ENCODE data around the gene UAP1L1. TPM values are rescaled to one million over a fixed set of nuclear protein-coding genes. Genes with fewer than 3 reads are reported as not detected.

Gene UAP1L1
- total RNA-seq, 2 donors from 2014 or later = 9.0 to 13.0 TPM

- Histone ChIP-seq H3K36me3 (no peaks in the 10 kb centered on the region), H3K27ac (no peak overlapping the region), H3K9ac (ENCODE audit: low read depth in 2 of 2, low read length in 2 of 2) (no peak overlapping the region), H3K4me1 (peaks cover 26% of the 10 kb centered on the region), H3K9me3 (no peaks in the 10 kb centered on the region), H3K27me3 (peaks cover 27% of the 10 kb centered on the region), H3K4me3 (no peak overlapping the region)
- no peak for TF ChIP-seq CTCF (IDR thresholded peaks at IDR 0.05)
- intact Hi-C loops (cut with DNase I) = loop anchor here (2.0 kb wide), 1 partner anchor 18 kb away; no protein-coding TSS in a partner anchor
- no peak for DNase-seq
These were observed 28.4 kb upstream of the UAP1L1 start for GRCh38 chr9:137048655-137049543.

DNA sequence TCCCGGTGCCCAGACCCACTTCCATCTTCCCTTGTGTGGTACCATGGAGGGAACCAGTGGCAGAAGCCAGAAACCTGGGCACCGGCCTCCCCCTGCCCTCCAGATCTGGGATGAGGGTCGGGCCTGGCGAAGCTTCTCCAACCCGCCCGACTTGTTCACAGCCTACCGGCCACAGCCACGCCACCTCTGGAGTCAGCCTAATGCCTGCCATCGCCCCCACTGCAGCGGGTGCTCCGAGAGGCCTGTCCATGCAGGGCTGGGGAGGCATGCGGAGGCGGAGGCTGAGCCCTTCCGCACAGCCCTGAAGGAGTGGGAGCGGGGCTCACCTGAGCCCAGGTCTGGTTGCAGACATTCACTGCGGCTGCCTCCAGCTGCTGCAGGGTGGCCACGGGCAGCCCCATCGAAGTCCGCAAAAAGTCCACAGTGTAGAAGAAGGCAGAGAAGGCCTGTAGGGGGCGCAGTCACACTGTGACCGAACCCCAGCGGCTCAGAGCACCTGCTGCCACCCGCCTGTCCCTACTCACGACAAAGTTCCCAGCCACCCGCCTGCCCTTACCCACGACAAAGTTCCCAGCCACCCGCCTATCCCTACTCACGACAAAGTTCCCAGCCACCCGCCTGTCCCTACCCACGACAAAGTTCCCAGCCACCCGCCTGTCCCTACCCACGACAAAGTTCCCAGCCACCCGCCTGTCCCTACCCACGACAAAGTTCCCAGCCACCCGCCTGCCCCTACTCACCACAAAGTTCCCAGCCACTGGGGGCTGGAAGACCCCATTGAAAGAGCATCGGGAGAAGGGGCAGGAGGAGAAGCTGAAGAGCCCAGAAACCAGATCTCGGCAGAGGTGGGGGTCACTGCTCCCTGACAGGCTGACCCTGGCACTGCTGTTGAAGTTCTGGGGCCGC lies 27.5 kb upstream of the UAP1L1 start:
- Histone ChIP-seq H3K27me3 (peaks cover 27% of the 10 kb centered on the region), H3K9ac (ENCODE audit: low read depth in 2 of 2, low read length in 2 of 2) (no peak overlapping the region), H3K27ac (no peak overlapping the region), H3K9me3 (no peaks in the 10 kb centered on the region), H3K4me1 (peaks cover 26% of the 10 kb centered on the region), H3K4me3 (no peak overlapping the region), H3K36me3 (no peaks in the 10 kb centered on the region)
- TF ChIP-seq CTCF (IDR thresholded peaks at IDR 0.05) = peak; percentile 41
- DNase-seq = peak; percentile 77
- intact Hi-C loops (cut with DNase I) = loop anchor here (2.0 kb wide), 1 partner anchor 17 kb away; no protein-coding TSS in a partner anchor

GRCh38 chr9:137050570-137050969 lies 26.7 kb upstream of the UAP1L1 start:
- H3K27me3 ChIP-seq = peaks cover 27% of the 10 kb centered on the region
- TF ChIP-seq CTCF (IDR thresholded peaks at IDR 0.05) = no peak
- H3K36me3 ChIP-seq = no peaks in the 10 kb centered on the region
- H3K27ac ChIP-seq = no peak overlapping the region
- intact Hi-C loops (cut with DNase I) = no loop called here
- no peaks in the 10 kb centered on the region for H3K9me3 ChIP-seq
- H3K4me3 ChIP-seq = no peak overlapping the region
- H3K9ac ChIP-seq (ENCODE audit: low read depth in 2 of 2, low read length in 2 of 2) = no peak overlapping the region
- DNase-seq = no peak
- peaks cover 29% of the 10 kb centered on the region for H3K4me1 ChIP-seq

DNA sequence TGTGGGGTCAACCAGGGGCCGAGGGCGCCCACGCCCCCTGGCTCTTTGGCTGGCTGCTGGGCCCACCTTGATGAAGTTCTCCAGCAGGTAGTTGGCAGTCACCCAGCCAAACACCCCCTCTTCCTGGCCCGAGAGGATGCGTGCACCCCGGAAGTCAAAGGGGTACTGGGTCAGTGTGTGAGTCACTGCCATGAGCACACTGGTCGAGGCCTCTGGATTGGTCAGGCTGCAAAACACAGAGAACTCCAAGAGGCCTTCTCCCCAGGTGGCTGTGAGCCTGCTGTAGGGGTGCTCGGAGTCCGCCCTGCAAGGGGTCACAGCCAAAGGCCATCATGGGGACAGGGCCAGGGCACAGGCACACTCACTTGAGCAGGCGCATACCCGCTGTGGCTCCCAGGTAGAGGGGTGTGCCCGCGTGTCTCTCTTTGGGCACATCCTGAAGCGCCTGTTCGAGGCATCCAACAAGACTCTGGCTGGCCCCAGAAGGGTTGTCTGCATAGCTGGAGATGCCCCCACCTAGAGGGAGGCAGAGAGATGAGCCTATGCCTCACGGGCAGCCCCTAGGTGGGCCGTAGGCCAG lies 26.1 kb upstream of the UAP1L1 start:
- DNase-seq = no peak
- Histone ChIP-seq H3K9me3 (no peaks in the 10 kb centered on the region), H3K27ac (no peak overlapping the region), H3K36me3 (no peaks in the 10 kb centered on the region), H3K27me3 (peaks cover 27% of the 10 kb centered on the region), H3K4me1 (peaks cover 30% of the 10 kb centered on the region), H3K9ac (ENCODE audit: low read depth in 2 of 2, low read length in 2 of 2) (no peak overlapping the region), H3K4me3 (no peak overlapping the region)
- intact Hi-C loops (cut with DNase I) = no loop called here
- no peak for TF ChIP-seq CTCF (IDR thresholded peaks at IDR 0.05)

DNA sequence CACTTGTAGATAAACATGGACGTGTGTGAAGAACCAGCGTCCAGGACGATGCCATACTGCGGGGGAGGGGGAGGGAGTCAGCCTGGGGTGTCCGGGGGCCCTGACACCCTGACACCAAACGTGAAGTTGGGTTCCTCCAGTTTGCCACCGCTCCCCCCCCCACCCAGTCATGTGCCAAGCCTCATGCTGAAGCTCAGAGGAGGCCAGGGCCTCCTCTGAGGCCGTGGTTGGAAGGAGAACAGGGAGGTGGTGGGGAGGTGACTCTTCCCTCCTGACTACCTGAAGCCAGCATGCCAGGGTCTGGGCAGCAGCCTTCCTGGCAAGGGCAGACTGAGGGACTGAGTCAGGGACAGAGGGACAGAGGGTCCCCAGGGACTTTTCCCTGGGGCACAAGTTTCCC lies 25.0 kb upstream of the UAP1L1 start:
- H3K9ac ChIP-seq (ENCODE audit: low read depth in 2 of 2, low read length in 2 of 2) = no peak overlapping the region
- H3K4me3 ChIP-seq = no peak overlapping the region
- H3K36me3 ChIP-seq = no peaks in the 10 kb centered on the region
- H3K4me1 ChIP-seq = peaks cover 36% of the 10 kb centered on the region
- intact Hi-C loops (cut with DNase I) = no loop called here
- DNase-seq = no peak
- H3K27me3 ChIP-seq = peaks cover 27% of the 10 kb centered on the region
- no peak for TF ChIP-seq CTCF (IDR thresholded peaks at IDR 0.05)
- no peak overlapping the region for H3K27ac ChIP-seq
- H3K9me3 ChIP-seq = no peaks in the 10 kb centered on the region
